Left ventricle myocardium inferior (tissue), 1 donor: ENCODE measurements around the gene PLEKHH2. TPM values are rescaled to one million over a fixed set of nuclear protein-coding genes. Genes with fewer than 3 reads are reported as not detected.
"Not testable (repeated sequence)": the region's sequence is repeated elsewhere in the genome, so short reads cannot be mapped to it uniquely, and the experiment has no call there.

Source experiments
- DNase-seq: peaks from one replicate; pipeline ENCODE4 v3.0.0-alpha.2; 2020
- H3K27ac ChIP-seq: fragments of 200-600 bp; replicated peaks from 2 replicates; pipeline ENCODE4 v1.8.0; 2021
- H3K27me3 ChIP-seq: fragments of 200-600 bp; 2 replicates; pipeline ENCODE4 v1.8.0; 2021; ENCODE audit warnings: low read depth
- H3K36me3 ChIP-seq: fragments of 200-600 bp; 2 replicates; pipeline ENCODE4 v1.8.0; 2021
- H3K4me1 ChIP-seq: fragments of 200-600 bp; 2 replicates; pipeline ENCODE4 v1.8.0; 2021
- H3K4me3 ChIP-seq: fragments of 200-600 bp; 2 replicates; pipeline ENCODE4 v1.8.0; 2021; ENCODE audit warnings: mild to moderate bottlenecking, moderate library complexity
- H3K9me3 ChIP-seq: fragments of 200-600 bp; replicated peaks from 2 replicates; pipeline ENCODE4 v1.8.0; 2021
- intact Hi-C: fragments of 100-400 bp; cut with micrococcal nuclease; formaldehyde crosslinking; loops from one replicate; pipeline ENCODE4 v1.11.0; 2022
- total RNA-seq: library from RNA; stranded (reverse); fragmentation: NEBNext Ultra II Directional; extraction: Animal tissue kit (Norgen Biotek cat#: 25700); gene quantifications from one replicate; pipeline ENCODE4 v1.2.1, GENCODE V29; 2021
- TF ChIP-seq, protein P1 (sequence below): fragments of 200-600 bp; IDR thresholded peaks from 2 replicates; pipeline ENCODE4 v1.8.0; 2021; ENCODE audit warnings: antibody characterized with exemption, mild to moderate bottlenecking, borderline replicate concordance
- donor health status: DM: no; HTN: yes; CAD: no; lungs with severe emphysema.

PLEKHH2 gene
- total RNA-seq, 1 donor from 2014 or later: 1.3 TPM

DNA sequence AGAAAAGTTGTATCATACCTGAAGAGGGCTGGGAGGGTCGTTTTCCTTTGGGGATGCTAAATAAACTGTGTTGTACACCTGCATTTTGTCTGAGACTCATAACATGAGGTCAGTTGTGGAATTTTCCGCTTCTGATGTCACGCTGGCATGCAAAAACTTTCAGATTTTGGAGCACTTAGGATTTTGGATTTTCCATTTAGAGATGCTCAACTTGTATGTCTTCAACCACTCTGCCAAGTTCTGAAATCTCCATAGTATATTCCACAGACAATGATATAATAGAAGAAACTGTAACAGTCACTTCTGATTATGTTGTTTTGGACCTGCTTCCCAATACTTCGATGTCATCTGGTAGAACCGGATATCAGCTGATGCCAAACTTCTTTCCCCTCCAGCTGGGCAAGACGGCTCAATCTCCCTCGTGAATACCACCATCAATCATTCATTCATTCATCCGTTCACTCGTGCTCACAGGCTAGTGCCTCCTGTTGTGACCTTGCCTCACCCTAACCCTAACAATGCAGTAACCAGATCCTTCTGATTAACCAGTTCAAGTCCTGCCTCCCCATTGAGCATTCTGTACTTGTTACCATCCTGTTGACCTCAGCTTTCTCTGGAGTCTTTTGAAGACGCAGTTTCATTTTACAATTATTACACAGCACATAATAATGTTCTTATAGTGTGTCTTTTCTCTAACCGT is 5.3 kb upstream of the PLEKHH2 start:
- peaks cover 3% of the 10 kb centered on the region for H3K4me1 ChIP-seq
- H3K27me3 ChIP-seq: peaks cover 55% of the 10 kb centered on the region
- no peak overlapping the region for H3K4me3 ChIP-seq
- TF ChIP-seq, protein P1, sequence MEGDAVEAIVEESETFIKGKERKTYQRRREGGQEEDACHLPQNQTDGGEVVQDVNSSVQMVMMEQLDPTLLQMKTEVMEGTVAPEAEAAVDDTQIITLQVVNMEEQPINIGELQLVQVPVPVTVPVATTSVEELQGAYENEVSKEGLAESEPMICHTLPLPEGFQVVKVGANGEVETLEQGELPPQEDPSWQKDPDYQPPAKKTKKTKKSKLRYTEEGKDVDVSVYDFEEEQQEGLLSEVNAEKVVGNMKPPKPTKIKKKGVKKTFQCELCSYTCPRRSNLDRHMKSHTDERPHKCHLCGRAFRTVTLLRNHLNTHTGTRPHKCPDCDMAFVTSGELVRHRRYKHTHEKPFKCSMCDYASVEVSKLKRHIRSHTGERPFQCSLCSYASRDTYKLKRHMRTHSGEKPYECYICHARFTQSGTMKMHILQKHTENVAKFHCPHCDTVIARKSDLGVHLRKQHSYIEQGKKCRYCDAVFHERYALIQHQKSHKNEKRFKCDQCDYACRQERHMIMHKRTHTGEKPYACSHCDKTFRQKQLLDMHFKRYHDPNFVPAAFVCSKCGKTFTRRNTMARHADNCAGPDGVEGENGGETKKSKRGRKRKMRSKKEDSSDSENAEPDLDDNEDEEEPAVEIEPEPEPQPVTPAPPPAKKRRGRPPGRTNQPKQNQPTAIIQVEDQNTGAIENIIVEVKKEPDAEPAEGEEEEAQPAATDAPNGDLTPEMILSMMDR: no peak
- peaks cover 5% of the 10 kb centered on the region for H3K9me3 ChIP-seq
- intact Hi-C loops: no loop called here
- DNase-seq: no peak
- H3K27ac ChIP-seq: no peak overlapping the region
- H3K36me3 ChIP-seq: no peaks in the 10 kb centered on the region

DNA sequence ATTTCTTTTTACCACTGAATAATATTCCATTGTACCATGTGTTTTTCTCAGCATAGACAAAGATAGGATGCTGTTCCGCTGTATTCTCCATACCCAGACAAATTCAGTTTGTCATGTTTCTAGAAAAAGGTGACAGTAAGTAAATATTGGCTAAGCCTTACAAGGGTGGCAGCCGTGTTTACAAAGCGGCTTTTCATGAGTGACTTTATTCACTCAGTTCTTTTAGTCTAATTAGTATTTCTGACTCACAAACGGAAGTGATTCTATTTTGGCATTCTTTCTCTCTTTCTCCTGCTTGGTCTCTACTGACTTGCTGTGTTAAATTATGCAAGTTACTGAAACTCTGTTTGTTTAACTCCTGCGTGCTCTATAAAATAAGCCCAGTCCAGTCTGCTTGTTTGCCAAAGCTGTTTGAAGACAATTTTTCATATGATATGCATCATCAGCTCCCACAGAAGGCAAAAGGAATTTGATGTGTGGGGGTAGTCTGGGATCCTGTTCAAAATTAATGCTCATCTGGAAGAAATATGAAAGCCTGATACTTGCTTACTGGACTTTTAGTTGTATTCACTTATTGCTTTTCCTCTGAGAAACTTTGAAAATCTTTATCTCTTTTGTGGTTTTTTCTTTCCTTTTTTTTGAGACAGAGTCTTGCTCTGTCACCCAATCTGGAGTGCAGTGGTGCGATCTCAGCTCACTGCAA is 2.3 kb upstream of the PLEKHH2 start:
- H3K4me1 ChIP-seq: peaks cover 15% of the 10 kb centered on the region
- peak overlapping the region; percentile 3 for H3K4me3 ChIP-seq
- intact Hi-C loops: no loop called here
- TF ChIP-seq, protein P1: no peak
- H3K27ac ChIP-seq: peak overlapping the region; percentile 27
- H3K9me3 ChIP-seq: peaks cover 11% of the 10 kb centered on the region
- no peaks in the 10 kb centered on the region for H3K36me3 ChIP-seq
- H3K27me3 ChIP-seq: peaks cover 65% of the 10 kb centered on the region
- DNase-seq: no peak

DNA sequence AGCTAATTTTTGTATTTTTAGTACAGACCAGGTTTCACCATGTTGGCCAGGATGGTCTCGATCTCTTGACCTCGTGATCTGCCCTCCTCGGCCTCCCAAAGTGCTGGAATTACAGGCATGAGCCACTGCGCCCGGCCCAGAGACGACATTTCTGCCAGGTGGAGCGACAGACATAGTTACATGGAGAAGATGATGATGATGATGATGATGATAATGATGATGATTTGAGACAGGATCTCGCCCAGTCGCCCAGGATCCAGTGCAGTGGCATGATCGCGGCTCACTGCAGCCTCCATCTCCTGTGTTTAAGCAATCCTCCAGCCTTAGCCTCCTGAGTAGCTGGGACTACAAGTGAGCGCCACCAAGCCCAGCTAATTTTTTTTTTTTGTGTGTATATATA is 907 bp upstream of the PLEKHH2 start:
- H3K4me3 ChIP-seq, DNase-seq, H3K36me3 ChIP-seq, H3K27ac ChIP-seq, intact Hi-C loops: not testable (repeated sequence)
- H3K27me3 ChIP-seq: peaks cover 64% of the 10 kb centered on the region
- H3K9me3 ChIP-seq: peaks cover 20% of the 10 kb centered on the region
- peaks cover 15% of the 10 kb centered on the region for H3K4me1 ChIP-seq

DNA sequence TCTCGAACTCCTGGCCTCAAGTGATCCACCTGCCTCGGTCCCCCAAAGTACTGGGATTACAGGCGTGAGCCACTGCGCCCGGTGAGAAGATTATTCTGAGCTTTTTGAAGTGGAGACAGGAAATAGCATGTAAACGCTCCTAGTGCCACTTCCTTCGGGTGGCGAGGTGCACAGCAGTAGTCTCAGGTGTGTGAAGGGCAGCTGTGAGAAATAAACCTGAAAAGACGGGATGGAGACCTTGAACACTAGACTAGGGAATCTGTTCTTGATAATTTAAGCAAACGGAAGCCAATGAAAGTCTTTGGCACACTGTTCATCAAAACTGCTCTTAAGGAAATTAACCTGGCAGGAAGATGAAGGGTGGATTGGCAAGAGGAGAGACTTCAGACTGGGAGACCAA is 439 bp upstream of the PLEKHH2 start:
- Histone ChIP-seq H3K9me3 (peaks cover 20% of the 10 kb centered on the region), H3K27me3 (peaks cover 59% of the 10 kb centered on the region), H3K4me1 (peaks cover 15% of the 10 kb centered on the region), H3K36me3 (no peaks in the 10 kb centered on the region), H3K4me3 (peak overlapping the region; percentile 86), H3K27ac (no peak overlapping the region)
- intact Hi-C loops: no loop called here
- TF ChIP-seq, protein P1: no peak
- no peak for DNase-seq

DNA sequence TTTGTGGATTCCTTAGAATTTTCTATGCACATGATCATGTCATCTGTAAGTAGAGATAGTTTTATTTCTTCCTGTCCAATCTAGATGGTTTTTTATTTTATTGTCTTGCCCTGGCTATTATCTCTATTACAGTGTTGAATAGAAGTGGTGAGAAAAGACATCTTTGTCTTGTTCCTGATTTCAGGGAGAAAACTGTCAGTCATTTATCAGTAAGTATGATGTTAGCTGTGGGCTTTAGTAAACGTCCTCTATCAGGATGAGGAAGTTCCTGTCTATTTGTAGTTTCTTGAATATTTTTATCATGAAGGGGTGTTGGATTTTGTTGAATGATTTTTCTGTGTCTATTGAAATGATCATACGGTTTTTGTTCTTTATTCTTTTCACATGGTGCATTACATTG is 5.3 kb downstream of the PLEKHH2 start:
- no peak for DNase-seq
- intact Hi-C loops: no loop called here
- Histone ChIP-seq H3K36me3 (no peaks in the 10 kb centered on the region), H3K4me3 (no peak overlapping the region), H3K27ac (no peak overlapping the region), H3K9me3 (peaks cover 20% of the 10 kb centered on the region), H3K4me1 (peaks cover 6% of the 10 kb centered on the region), H3K27me3 (peaks cover 4% of the 10 kb centered on the region)
- TF ChIP-seq, protein P1: no peak

DNA sequence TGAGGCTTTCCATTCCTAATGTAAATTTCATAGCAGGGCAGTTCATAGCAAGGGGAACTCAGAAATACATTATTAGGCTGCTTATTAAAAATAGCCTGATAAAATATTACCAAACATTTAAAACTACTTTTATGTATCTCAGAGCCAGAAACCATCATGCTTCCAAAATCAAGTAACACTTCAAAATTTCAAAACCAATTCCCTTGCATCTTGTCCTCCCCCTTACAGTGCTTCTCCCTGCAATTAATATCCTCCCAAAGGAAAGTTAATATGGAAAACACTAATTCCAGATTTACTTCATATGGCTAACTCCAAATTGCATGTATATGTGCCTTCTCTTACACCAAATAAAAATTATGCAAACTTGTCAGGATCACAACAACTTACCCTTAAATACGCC is 6.6 kb downstream of the PLEKHH2 start:
- intact Hi-C loops: no loop called here
- H3K9me3 ChIP-seq: peaks cover 19% of the 10 kb centered on the region

More for the DNA sequence above, 6.6 kb downstream of the PLEKHH2 start:
- Histone ChIP-seq H3K36me3 (no peaks in the 10 kb centered on the region), H3K27ac (no peak overlapping the region), H3K27me3 (no peaks in the 10 kb centered on the region), H3K4me3 (no peak overlapping the region), H3K4me1 (no peaks in the 10 kb centered on the region)
- DNase-seq: no peak
- TF ChIP-seq, protein P1: no peak
